Neural progenitor cell (in vitro differentiated cells): Measurements from ENCODE around the gene PDF.

Source experiments
- EZH2 ChIP-seq: fragments of 200-600 bp; sonication (generic); IDR thresholded peaks from 2 replicates; pipeline ENCODE4 v1.6.1; 2017; ENCODE audit warnings: antibody characterized with exemption, mild to moderate bottlenecking, moderate library complexity
- EZH2phosphoT487 ChIP-seq: fragments of 200-600 bp; sonication (generic); IDR thresholded peaks from 2 replicates; pipeline ENCODE4 v1.6.1; 2017; ENCODE audit warnings: antibody characterized with exemption
- TF ChIP-seq, protein P1 (sequence below): fragments of 200-600 bp; sonication (generic); IDR thresholded peaks from 2 replicates; pipeline ENCODE4 v1.5.1; 2017; ENCODE audit warnings: antibody characterized with exemption, mild to moderate bottlenecking

DNA sequence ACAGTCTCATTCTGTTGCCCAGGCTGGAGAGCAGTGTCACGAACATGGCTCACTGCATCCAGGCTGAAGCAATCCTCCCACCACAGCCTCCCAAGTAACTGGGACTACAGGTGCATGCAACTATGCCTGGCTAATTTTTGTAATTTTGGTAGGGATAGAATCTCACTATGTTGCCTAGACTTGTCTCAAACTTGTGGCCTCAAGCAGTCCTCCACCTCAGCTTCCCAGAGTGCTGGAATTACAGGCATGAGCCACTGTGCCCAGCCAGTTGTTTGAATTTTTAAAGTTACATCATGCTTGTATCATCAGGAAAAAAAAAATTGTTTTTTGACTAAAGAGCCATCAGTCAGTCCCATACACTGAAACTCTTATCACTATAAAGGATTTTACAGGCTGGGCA, 36.3 kb downstream of the PDF start:
- TF ChIP-seq, protein P1, sequence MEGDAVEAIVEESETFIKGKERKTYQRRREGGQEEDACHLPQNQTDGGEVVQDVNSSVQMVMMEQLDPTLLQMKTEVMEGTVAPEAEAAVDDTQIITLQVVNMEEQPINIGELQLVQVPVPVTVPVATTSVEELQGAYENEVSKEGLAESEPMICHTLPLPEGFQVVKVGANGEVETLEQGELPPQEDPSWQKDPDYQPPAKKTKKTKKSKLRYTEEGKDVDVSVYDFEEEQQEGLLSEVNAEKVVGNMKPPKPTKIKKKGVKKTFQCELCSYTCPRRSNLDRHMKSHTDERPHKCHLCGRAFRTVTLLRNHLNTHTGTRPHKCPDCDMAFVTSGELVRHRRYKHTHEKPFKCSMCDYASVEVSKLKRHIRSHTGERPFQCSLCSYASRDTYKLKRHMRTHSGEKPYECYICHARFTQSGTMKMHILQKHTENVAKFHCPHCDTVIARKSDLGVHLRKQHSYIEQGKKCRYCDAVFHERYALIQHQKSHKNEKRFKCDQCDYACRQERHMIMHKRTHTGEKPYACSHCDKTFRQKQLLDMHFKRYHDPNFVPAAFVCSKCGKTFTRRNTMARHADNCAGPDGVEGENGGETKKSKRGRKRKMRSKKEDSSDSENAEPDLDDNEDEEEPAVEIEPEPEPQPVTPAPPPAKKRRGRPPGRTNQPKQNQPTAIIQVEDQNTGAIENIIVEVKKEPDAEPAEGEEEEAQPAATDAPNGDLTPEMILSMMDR: no peak
- no peak for TF ChIP-seq EZH2
- TF ChIP-seq EZH2phosphoT487: no peak
